K562 (cell line): ENCODE measurements around the gene SCN2B. TPM values are rescaled to one million over a fixed set of nuclear protein-coding genes. Genes with fewer than 3 reads are reported as not detected.

ENCODE experiments used
- ATAC-seq: fragments of 200-7000 bp; cut with Tn5 transposase; 3 replicates; pipeline ENCODE4 v1.9.1; 2020; ENCODE audit warnings: moderate library complexity
- BruUV-seq: library from RNA; stranded (reverse); fragments of 400-500 nt; replicated peaks from 2 replicates; lab custom pipeline; 2021; lab: Mats Ljungman, UMichigan
- CTCF ChIA-PET: fragments of 300-600 bp; formaldehyde crosslinking; extraction: SDS; loops from one replicate; lab custom pipeline; 2021; ENCODE audit warnings: low intra/inter-chr PET ratio; lab: Yijun Ruan, JAX
- POLR2A ChIA-PET: fragments of 300-600, 350-650 bp; sonication (Branson Sonifier 250); formaldehyde crosslinking; extraction: SDS; loops from one replicate; lab custom pipeline; 2021; ENCODE audit warnings: antibody characterized with exemption, inconsistent platforms; lab: Yijun Ruan, JAX
- DNase-seq, 4 experiments: peaks; one replicate each; pipeline versions ENCODE4 v3.0.0 to v3.0.0-alpha.2; 2011 to 2018; ENCODE audit warnings: low spot score in 3 of 4, mixed read lengths in 3 of 4; ENCODE audit errors: extremely low read depth in 1 of 4
- FAIRE-seq: peaks from 2 replicates; lab custom pipeline; 2011; peaks lifted over from hg19 to GRCh38; lab: Jason Lieb, UNC
- H2AFZ ChIP-seq: 2 replicates; pipeline ENCODE4 v1.6.0; 2011; ENCODE audit warnings: low read depth, low read length, control low read depth, inconsistent platforms
- H3K27ac ChIP-seq: fragments of 200-600 bp; 3 replicates; pipeline ENCODE4 v1.8.0; 2011; ENCODE audit warnings: low read depth, mild to moderate bottlenecking, control low read depth, inconsistent platforms, low read length, moderate library complexity, mixed read lengths; ENCODE audit errors: extremely low read depth
- H3K27me3 ChIP-seq, 2 experiments: fragments of 300-600 bp in 1 of 2; 2 replicates in 1 of 2; 3 replicates in 1 of 2; pipeline versions ENCODE4 v1.6.0 to v1.8.0; 2011; ENCODE audit warnings: inconsistent platforms in 2 of 2, low read length in 2 of 2, mild to moderate bottlenecking in 1 of 2, mixed read lengths in 1 of 2, moderate library complexity in 1 of 2; ENCODE audit not compliant: control insufficient read depth in 2 of 2, insufficient read depth in 2 of 2
- H3K36me3 ChIP-seq: fragments of 300-600 bp; 3 replicates; pipeline ENCODE4 v1.8.0; 2011; ENCODE audit warnings: mild to moderate bottlenecking, low read length, inconsistent platforms; ENCODE audit not compliant: control insufficient read depth, insufficient read depth
- H3K4me1 ChIP-seq, 2 experiments: fragments of 200-600 bp in 1 of 2; replicated peaks in 1 of 2; 2 replicates in 1 of 2; 3 replicates in 1 of 2; pipeline versions ENCODE4 v1.5.1 to v1.8.0; 2011; ENCODE audit warnings: inconsistent platforms in 2 of 2, low read length in 2 of 2, mild to moderate bottlenecking in 1 of 2, mixed read lengths in 1 of 2, moderate library complexity in 1 of 2; ENCODE audit not compliant: control insufficient read depth in 2 of 2, insufficient read depth in 2 of 2
- H3K4me2 ChIP-seq: 2 replicates; pipeline ENCODE4 v1.6.1; 2011; ENCODE audit warnings: low read length, control low read depth, inconsistent platforms, mixed read lengths; ENCODE audit not compliant: insufficient read depth
- H3K4me3 ChIP-seq: fragments of 200-600 bp; sonication (generic), shearing (Covaris generic); 2 replicates; pipeline ENCODE4 v1.5.1; 2016; ENCODE audit warnings: control low read depth, inconsistent platforms
- H3K79me2 ChIP-seq: fragments of 200-600 bp; 3 replicates; pipeline ENCODE4 v1.8.0; 2011; ENCODE audit warnings: low read length, inconsistent platforms; ENCODE audit not compliant: control insufficient read depth, insufficient read depth
- H3K9ac ChIP-seq, 2 experiments: 2 replicates each; pipeline versions ENCODE4 v1.6.0 to v1.6.1; 2011; ENCODE audit warnings: low read depth in 2 of 2, low read length in 2 of 2, control low read depth in 1 of 2, inconsistent platforms in 1 of 2, mild to moderate bottlenecking in 1 of 2, mixed read lengths in 1 of 2; ENCODE audit not compliant: insufficient read depth in 1 of 2
- H3K9me1 ChIP-seq: one replicate; pipeline ENCODE4 v1.6.0; 2011; ENCODE audit warnings: inconsistent platforms, mild to moderate bottlenecking, low read length, moderate library complexity; ENCODE audit not compliant: control insufficient read depth, insufficient read depth
- H3K9me3 ChIP-seq: replicated peaks from 2 replicates; pipeline ENCODE4 v1.5.1; 2011; ENCODE audit warnings: low read depth, low read length, inconsistent platforms; ENCODE audit not compliant: control insufficient read depth, insufficient read depth
- H4K20me1 ChIP-seq: replicated peaks from 2 replicates; pipeline ENCODE4 v1.6.1; 2011; ENCODE audit warnings: low read length, inconsistent platforms, mixed read lengths; ENCODE audit not compliant: control insufficient read depth, insufficient read depth
- CBX3 ChIP-seq, 2 experiments: IDR thresholded peaks; 1 replicate in 1 of 2; 2 replicates in 1 of 2; pipeline ENCODE4 v1.6.1; 2012; ENCODE audit warnings: inconsistent platforms in 2 of 2, low read length in 2 of 2, borderline replicate concordance in 1 of 2, control low read depth in 1 of 2
- EGR1 ChIP-seq: fragments of 450-650 bp; conservative IDR thresholded peaks from 2 replicates; pipeline ENCODE4 v1.6.1; 2017; ENCODE audit warnings: mild to moderate bottlenecking
- GABPA ChIP-seq: fragments of 200-800 bp; sonication (Bioruptor generic); conservative IDR thresholded peaks from 2 replicates; pipeline ENCODE4 v1.6.1; 2016; ENCODE audit warnings: low read depth, missing genetic modification characterization, missing compliant biosample characterization
- MED1 ChIP-seq: sonication (generic); formaldehyde crosslinking; IDR thresholded peaks from 2 replicates; pipeline ENCODE4 v1.8.1; 2023; ENCODE audit warnings: missing genetic modification reagents, borderline replicate concordance
- PKNOX1 ChIP-seq: fragments of 450-650 bp; IDR thresholded peaks from 2 replicates; pipeline ENCODE4 v1.6.1; 2016
- PRDM10 ChIP-seq: fragments of 450-650 bp; IDR thresholded peaks from 2 replicates; pipeline ENCODE4 v1.6.1; 2018; ENCODE audit not compliant: partially characterized antibody
- SPI1 ChIP-seq: IDR thresholded peaks from 2 replicates; pipeline ENCODE4 v1.6.1; 2011; ENCODE audit warnings: low read depth, low read length, control low read depth, borderline replicate concordance
- YY1 ChIP-seq, 3 experiments: IDR thresholded peaks; 2 replicates each; pipeline ENCODE4 v1.6.1; 2011; ENCODE audit warnings: low read length in 2 of 3, mild to moderate bottlenecking in 2 of 3, moderate library complexity in 2 of 3, borderline replicate concordance in 1 of 3, control low read depth in 1 of 3, low read depth in 1 of 3; ENCODE audit not compliant: insufficient read depth in 3 of 3, insufficient replicate concordance in 2 of 3, control insufficient read depth in 1 of 3, insufficient read length in 1 of 3; ENCODE audit errors: extremely low read depth in 1 of 3
- WGBS: fragments of 100-300 bp; shearing (Covaris generic); methylation state at CpG from one replicate; pipeline ENCODE4 v1.1.6; 2016; ENCODE audit warnings: low coverage, mixed read lengths; ENCODE audit not compliant: insufficient coverage; ENCODE audit errors: missing lambda C conversion rate; 5-methylcytosine and 5-hydroxymethylcytosine counted together
- in situ Hi-C: fragments of 300-500 bp; cut with MboI; formaldehyde crosslinking; loops from 4 replicates; pipeline ENCODE4 v1.15.0; 2018; ENCODE audit warnings: inconsistent platforms, mixed read lengths
- intact Hi-C: fragments of 100-400 bp; cut with micrococcal nuclease; formaldehyde crosslinking; loops from 2 replicates; pipeline ENCODE4 v1.14.2; 2022
- polyA plus RNA-seq, 8 experiments: library from polyadenylated mRNA; depleted of rRNA in 4 of 8; stranded (reverse) in 5 of 8; unstranded in 3 of 8; fragments of >200 nt; fragmentation: Nextera tagmentation in 2 of 8; fragmentation: Illumina TruSeq in 1 of 8; extraction: Ambion mirVana in 2 of 8; extraction: Trizol in 1 of 8; gene quantifications; 2 replicates each; pipeline versions ENCODE4 v1.2.1 to v1.2.3, GENCODE V29; 2011 to 2014; ENCODE audit warnings: inconsistent platforms in 1 of 8, missing spikeins in 1 of 8
- total RNA-seq, 7 experiments: library from RNA; depleted of rRNA in 6 of 7; stranded (reverse); fragments of >200 nt in 6 of 7; fragmentation: Illumina TruSeq in 2 of 7; extraction: Trizol in 2 of 7; gene quantifications; 2 replicates each; pipeline versions ENCODE4 v1.2.1 to v1.2.3, GENCODE V29; 2011 to 2021; ENCODE audit warnings: low replicate concordance in 1 of 7

SCN2B gene
- total and polyA plus RNA-seq, 9 of the 15 experiments (the other 6 are each of a cell fraction or from before 2014, with no cell fraction given) = not detected

DNA sequence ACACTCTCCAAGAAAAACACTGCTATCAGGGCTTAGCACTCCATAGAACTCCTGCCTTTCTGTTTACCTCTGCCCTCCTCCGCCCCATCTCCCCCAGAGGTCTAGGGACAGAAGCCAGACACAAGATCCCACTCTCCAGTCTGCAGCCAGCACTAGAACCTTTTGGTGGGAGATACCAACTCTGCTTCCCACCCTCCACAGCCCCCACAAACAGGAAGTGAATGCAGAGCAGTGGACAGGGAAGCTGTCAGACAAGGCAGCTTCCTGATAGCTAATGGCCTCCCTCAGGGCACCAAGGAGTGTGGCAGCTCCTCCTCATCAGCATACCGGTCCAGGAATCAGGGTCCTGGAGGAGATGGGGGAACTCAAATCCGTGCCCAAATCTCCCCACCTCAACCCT is 28.9 kb downstream of the SCN2B start:
- Histone ChIP-seq H2AFZ (no peak overlapping the region; the same call in 1 of the 2 replicates), H3K27me3 (peaks cover 19 to 76% of the 10 kb centered on the region in 2 experiments; a peak in 4 of 5 replicates), H4K20me1 (no peaks in the 10 kb centered on the region), H3K9ac (no peak overlapping the region), H3K4me2 (no peak overlapping the region), H3K79me2 (no peaks in the 10 kb centered on the region), H3K9me3 (no peaks in the 10 kb centered on the region), H3K36me3 (no peaks in the 10 kb centered on the region), H3K4me1 (peaks cover 0 to 15% of the 10 kb centered on the region in 2 experiments; a peak in 3 of 5 replicates), H3K9me1 (no peaks in the 10 kb centered on the region), H3K4me3 (no peak overlapping the region), H3K27ac (no peak overlapping the region)
- 12% methylated on average over 3 of the region's 3 CpGs for WGBS
- in situ Hi-C loops (no loop called here), intact Hi-C loops (no loop called here)
- ATAC-seq = no peak
- FAIRE-seq = no peak
- BruUV-seq = no TSS peak
- POLR2A ChIA-PET = interaction anchor here (0.7 to 0.8 kb wide), 3 partner anchors 11 to 22 kb away, joined by 3 to 4 read pairs (median 3); no protein-coding TSS in a partner anchor
- CTCF ChIA-PET = no interaction called here
- DNase-seq = peak in 1 of 4 experiments; percentile 8
- TF ChIP-seq GABPA (0 out of 2 replicates have a peak, but pooled peaks have one; percentile 27), SPI1 (peak; percentile 68; the same call in 1 of the 2 replicates), EGR1 (peak; percentile 19; the same call in 1 of the 2 replicates), MED1 (CRISPR knock-in tag) (no peak), CBX3 (IDR thresholded peaks at IDR 0.05; ENCODE audit: borderline replicate concordance in 1 of 2, low read length in 2 of 2) (no peak), PKNOX1 (peak; percentile 76), PRDM10 (peak; percentile 69), YY1 (IDR thresholded peaks at IDR 0.05; ENCODE audit: borderline replicate concordance in 1 of 3, control insufficient read depth in 1 of 3, extremely low read depth in 1 of 3, insufficient read depth in 3 of 3, insufficient read length in 1 of 3, insufficient replicate concordance in 2 of 3, low read depth in 1 of 3, low read length in 2 of 3) (peak in 1 of 3 experiments; percentile 38)
